HG03432 (cell line): ENCODE results near the gene TMEM50A.
"Not testable (repeated sequence)": the region's sequence is repeated elsewhere in the genome, so short reads cannot be mapped to it uniquely, and the experiment has no call there.

Experiments
- ATAC-seq: cut with Tn5 transposase; IDR thresholded peaks from one replicate; pipeline ENCODE4 v1.9.1; 2021; ENCODE audit warnings: mild to moderate bottlenecking, moderate library complexity; ENCODE audit not compliant: unreplicated experiment

Gene TMEM50A

GRCh38 chr1:25383090-25383489 is 45.0 kb downstream of the TMEM50A start:
- not testable (repeated sequence) for ATAC-seq

GRCh38 chr1:25383875-25384274 is 45.7 kb downstream of the TMEM50A start:
- not testable (repeated sequence) for ATAC-seq

DNA sequence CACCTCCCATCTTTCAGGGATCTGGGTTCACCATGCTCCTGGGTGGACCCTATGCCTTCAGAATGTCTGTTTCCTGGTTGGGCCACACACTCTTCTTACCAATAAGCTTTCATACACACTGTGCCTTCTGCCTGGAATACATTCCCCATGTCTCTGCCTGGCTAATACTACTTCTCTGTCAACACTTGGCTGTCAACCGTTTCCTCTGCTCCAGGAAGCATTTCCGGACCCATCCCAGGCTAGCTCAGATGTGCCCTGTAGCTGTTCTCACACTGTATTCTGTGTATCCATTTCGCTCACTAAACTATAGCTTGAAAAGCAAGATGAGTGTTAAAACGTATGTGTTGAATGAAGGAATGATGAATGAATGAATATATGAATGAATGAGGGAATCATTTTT is 49.0 kb downstream of the TMEM50A start:
- not testable (repeated sequence) for ATAC-seq

- ATAC-seq = not testable (repeated sequence)
These were observed 50.6 kb downstream of the TMEM50A start for GRCh38 chr1:25388691-25389090.

- ATAC-seq = not testable (repeated sequence)
These were observed 51.6 kb downstream of the TMEM50A start for GRCh38 chr1:25389721-25390120.

DNA sequence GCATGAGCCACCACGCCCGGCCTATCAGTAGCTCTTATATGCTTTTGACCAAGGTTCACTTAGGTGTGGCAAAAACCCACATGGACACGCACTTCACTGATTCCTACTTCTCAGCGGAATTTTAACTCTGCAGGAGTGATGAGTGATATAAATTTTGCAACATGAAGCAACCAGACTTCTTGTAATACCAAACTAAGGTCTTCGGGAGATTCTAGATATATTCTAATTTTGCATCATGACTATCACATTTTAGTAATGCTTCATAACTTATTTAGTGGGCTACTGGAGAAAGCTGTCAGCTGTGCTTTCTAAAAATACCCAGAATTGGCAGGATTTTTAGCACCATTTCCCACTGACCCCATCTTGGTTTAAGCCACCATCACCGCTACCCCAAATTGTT is 54.7 kb downstream of the TMEM50A start:
- ATAC-seq = no peak

DNA sequence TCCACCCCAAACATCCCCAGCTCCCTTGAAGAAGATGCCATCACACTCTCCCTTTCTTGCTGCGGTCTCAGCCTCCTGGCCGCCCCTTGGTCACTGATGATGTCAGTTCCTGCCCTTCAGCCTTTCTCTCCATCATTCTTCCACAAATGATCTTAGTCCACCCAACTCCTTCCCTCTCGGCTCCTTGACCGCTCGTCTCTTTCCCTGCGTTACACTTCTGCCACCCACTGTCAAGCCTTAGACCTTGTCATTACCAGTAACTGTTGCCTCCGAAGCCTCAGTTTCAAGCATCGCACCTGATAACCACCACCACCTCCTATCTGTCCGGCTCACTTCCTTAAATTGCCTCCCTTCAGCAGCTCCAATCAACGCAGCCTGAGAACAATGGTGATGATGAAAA is 59.4 kb downstream of the TMEM50A start:
- ATAC-seq = not testable (repeated sequence)

- not testable (repeated sequence) for ATAC-seq
These were observed 59.9 kb downstream of the TMEM50A start for GRCh38 chr1:25398079-25398478.

GRCh38 chr1:25402947-25403803 is 65.0 kb downstream of the TMEM50A start:
- not testable (repeated sequence) for ATAC-seq

GRCh38 chr1:25405731-25406305 is 67.7 kb downstream of the TMEM50A start:
- ATAC-seq = not testable (repeated sequence)

- ATAC-seq = not testable (repeated sequence)
These were observed 71.7 kb downstream of the TMEM50A start for GRCh38 chr1:25409641-25410427.
